HepG2 (cell line): Measurements from ENCODE around the gene TKTL2. TPM values are rescaled to one million over a fixed set of nuclear protein-coding genes. Genes with fewer than 3 reads are reported as not detected.

Experiments
- ISX ChIP-seq: sonication (generic); formaldehyde crosslinking; conservative IDR thresholded peaks from 2 replicates; pipeline ENCODE4 v1.5.0; 2020; ENCODE audit warnings: missing genetic modification reagents
- KDM3A ChIP-seq: IDR thresholded peaks from 2 replicates; pipeline ENCODE4 v1.6.1; 2018; ENCODE audit warnings: low read depth, missing compliant biosample characterization
- LRRFIP1 ChIP-seq: sonication (generic); formaldehyde crosslinking; conservative IDR thresholded peaks from 2 replicates; pipeline ENCODE4 v1.4.0; 2020; ENCODE audit warnings: missing genetic modification reagents
- MXD1 ChIP-seq: sonication (generic); formaldehyde crosslinking; IDR thresholded peaks from 2 replicates; pipeline ENCODE4 v1.4.0; 2020; ENCODE audit warnings: mild to moderate bottlenecking, missing genetic modification reagents
- MZF1 ChIP-seq: sonication (generic); formaldehyde crosslinking; IDR thresholded peaks from 2 replicates; pipeline ENCODE4 v1.8.1; 2023; ENCODE audit warnings: mild to moderate bottlenecking, missing genetic modification reagents, borderline replicate concordance
- PLRG1 ChIP-seq: fragments of 450-650 bp; conservative IDR thresholded peaks from 2 replicates; pipeline ENCODE4 v1.6.1; 2016
- POGZ ChIP-seq: sonication (generic); formaldehyde crosslinking; IDR thresholded peaks from 2 replicates; pipeline ENCODE4 v1.4.0; 2020; ENCODE audit warnings: mild to moderate bottlenecking, missing genetic modification reagents
- PRDM10 ChIP-seq: sonication (generic); formaldehyde crosslinking; IDR thresholded peaks from 2 replicates; pipeline ENCODE4 v1.4.0; 2020; ENCODE audit warnings: low read depth, missing genetic modification reagents
- SYNCRIP ChIP-seq: fragments of 200-400 bp; formaldehyde crosslinking; IDR thresholded peaks from 2 replicates; pipeline ENCODE4 v1.6.1; 2018; ENCODE audit warnings: mild to moderate bottlenecking, low read depth, low read length; ENCODE audit not compliant: insufficient read depth
- TBX3 ChIP-seq: fragments of 450-650 bp; IDR thresholded peaks from 2 replicates; pipeline ENCODE4 v1.6.1; 2017; ENCODE audit warnings: antibody characterized with exemption, mild to moderate bottlenecking, inconsistent platforms, borderline replicate concordance
- ZBTB7A ChIP-seq: sonication (generic); formaldehyde crosslinking; IDR thresholded peaks from 2 replicates; pipeline ENCODE4 v1.8.0; 2022; ENCODE audit warnings: mild to moderate bottlenecking, missing genetic modification reagents
- ZFYVE20 ChIP-seq: sonication (generic); formaldehyde crosslinking; IDR thresholded peaks from 2 replicates; pipeline ENCODE4 v1.8.0; 2023; ENCODE audit warnings: low read depth, mild to moderate bottlenecking, moderate library complexity, missing genetic modification reagents, borderline replicate concordance
- ZNF292 ChIP-seq: sonication (generic); formaldehyde crosslinking; IDR thresholded peaks from 2 replicates; pipeline ENCODE4 v1.8.1; 2022; ENCODE audit warnings: mild to moderate bottlenecking, low read depth, missing genetic modification reagents, borderline replicate concordance
- ZNF3 ChIP-seq: IDR thresholded peaks from 2 replicates; pipeline ENCODE4 v1.7.0; 2017; ENCODE audit warnings: inconsistent platforms
- ZNF335 ChIP-seq: sonication (generic); formaldehyde crosslinking; IDR thresholded peaks from 2 replicates; pipeline ENCODE4 v1.4.0; 2020; ENCODE audit warnings: missing genetic modification reagents
- ZNF350 ChIP-seq: sonication (generic); formaldehyde crosslinking; IDR thresholded peaks from 2 replicates; pipeline ENCODE4 v1.4.0; 2020; ENCODE audit warnings: mild to moderate bottlenecking, low read depth, missing genetic modification reagents, borderline replicate concordance
- ZNF772 ChIP-seq: sonication (generic); formaldehyde crosslinking; IDR thresholded peaks from 2 replicates; pipeline ENCODE4 v1.5.0; 2020; ENCODE audit warnings: mild to moderate bottlenecking, missing genetic modification reagents
- ZNF800 ChIP-seq: sonication (generic); formaldehyde crosslinking; IDR thresholded peaks from 2 replicates; pipeline ENCODE4 v1.4.0; 2020; ENCODE audit warnings: missing genetic modification reagents
- ZNF879 ChIP-seq: sonication (generic); formaldehyde crosslinking; IDR thresholded peaks from 2 replicates; pipeline ENCODE4 v1.8.1; 2023; ENCODE audit warnings: missing genetic modification reagents
- polyA plus RNA-seq, 8 experiments: library from polyadenylated mRNA; depleted of rRNA in 3 of 8; stranded (reverse) in 7 of 8; unstranded in 1 of 8; fragments of >200 nt; fragmentation: Illumina TruSeq in 4 of 8; extraction: Trizol in 4 of 8; gene quantifications; 2 replicates each; pipeline versions ENCODE4 v1.2.1 to v1.2.3, GENCODE V29; 2011 to 2016; ENCODE audit warnings: low read depth in 4 of 8, missing spikeins in 1 of 8, mixed read lengths in 1 of 8; ENCODE audit not compliant: insufficient read depth in 1 of 8
- total RNA-seq, 5 experiments: library from RNA; depleted of rRNA; stranded (reverse); fragments of >200 nt; fragmentation: Illumina TruSeq; extraction: Trizol; gene quantifications; 2 replicates each; pipeline ENCODE4 v1.2.3, GENCODE V29; 2016; ENCODE audit warnings: low read depth in 1 of 5
- TF ChIP-seq, protein P1 (sequence below): sonication (generic); formaldehyde crosslinking; IDR thresholded peaks from 2 replicates; pipeline ENCODE4 v1.4.0; 2020; ENCODE audit warnings: missing genetic modification reagents

The TKTL2 gene
- total and polyA plus RNA-seq, 2 of the 13 experiments (the other 11 are each of a cell fraction or from before 2014, with no cell fraction given) = not detected

DNA sequence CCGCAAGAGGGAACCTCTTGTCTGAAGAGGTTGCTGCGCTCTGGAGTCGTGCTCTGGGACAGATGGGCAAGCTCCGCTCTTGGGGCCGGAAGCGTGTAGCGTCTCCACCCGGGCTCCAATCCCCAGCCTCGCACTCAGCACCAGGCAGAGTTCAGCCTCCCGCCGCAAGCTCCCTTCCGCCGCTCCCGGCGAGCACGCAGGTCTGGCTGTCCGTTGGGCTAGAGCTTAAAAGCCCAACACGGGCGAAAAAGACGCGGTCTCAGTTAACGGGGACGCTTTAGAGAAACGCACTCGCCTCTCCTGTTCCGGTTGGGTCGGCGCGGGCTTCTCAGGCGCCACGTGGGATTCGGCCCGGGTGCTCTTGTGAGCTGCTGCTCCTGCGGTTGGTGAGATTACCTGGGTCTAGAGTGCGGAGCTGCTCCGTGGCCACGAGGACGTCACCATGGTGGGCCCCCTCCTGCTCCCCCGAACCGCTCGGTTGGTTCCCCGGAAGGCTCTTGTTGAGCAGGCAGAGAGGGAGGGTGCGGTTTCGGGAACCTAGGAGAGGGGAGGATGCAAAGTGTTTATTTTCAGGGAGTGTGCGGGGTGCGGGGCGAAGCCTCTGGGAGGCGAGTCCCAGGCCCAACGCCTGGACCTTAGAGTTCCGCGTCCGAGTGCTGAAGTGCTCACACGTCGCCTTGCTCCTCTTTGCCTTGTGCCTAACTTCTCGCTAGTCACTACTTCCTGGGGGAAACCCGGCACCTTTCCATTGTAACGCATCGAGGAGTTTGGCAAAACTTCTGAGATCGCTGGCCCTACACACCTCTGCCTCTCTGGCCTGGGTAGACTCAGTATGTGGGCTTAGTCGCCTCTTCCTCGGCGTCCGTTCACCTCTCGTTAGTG lies 21.0 kb upstream of the TKTL2 start, which contains the start of gene TMA16 (continued):
- TF ChIP-seq ZNF800 (CRISPR knock-in tag) = peak; percentile 55; the same call in 1 of the 2 replicates
- TF ChIP-seq ZNF335 (CRISPR knock-in tag) = peak; percentile 86
- TF ChIP-seq ZNF772 (CRISPR knock-in tag) = peak; percentile 98
- TF ChIP-seq PLRG1 = no peak
- peak; percentile 99 for TF ChIP-seq POGZ (CRISPR knock-in tag)
- TF ChIP-seq, protein P1, sequence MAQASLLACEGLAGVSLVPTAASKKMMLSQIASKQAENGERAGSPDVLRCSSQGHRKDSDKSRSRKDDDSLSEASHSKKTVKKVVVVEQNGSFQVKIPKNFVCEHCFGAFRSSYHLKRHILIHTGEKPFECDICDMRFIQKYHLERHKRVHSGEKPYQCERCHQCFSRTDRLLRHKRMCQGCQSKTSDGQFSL = no peak
- peak; percentile 61; the same call in 1 of the 2 replicates for TF ChIP-seq ZBTB7A (CRISPR knock-in tag)
- peak; percentile 97 for TF ChIP-seq MXD1 (CRISPR knock-in tag)
- TF ChIP-seq PRDM10 (CRISPR knock-in tag) = peak; percentile 80
- peak; percentile 94 for TF ChIP-seq ZNF879 (CRISPR knock-in tag)
- peak; percentile 96 for TF ChIP-seq KDM3A (CRISPR knock-in tag)
- TF ChIP-seq ISX (CRISPR knock-in tag) = no peak; the same call in 1 of the 2 replicates
- TF ChIP-seq ZNF3 (CRISPR knock-in tag) = peak; percentile 51
- peak; percentile 99 for TF ChIP-seq ZNF350 (CRISPR knock-in tag)
- peak; percentile 78 for TF ChIP-seq ZNF292 (CRISPR knock-in tag)
- peak; percentile 37; the same call in 1 of the 2 replicates for TF ChIP-seq TBX3
- TF ChIP-seq ZFYVE20 = no peak
- no peak for TF ChIP-seq LRRFIP1 (CRISPR knock-in tag)
- no peak for TF ChIP-seq SYNCRIP
- no peak for TF ChIP-seq MZF1 (CRISPR knock-in tag)
